GM18511 (cell line): ENCODE data around the gene HIPK2.

Experiments used
- ATAC-seq: cut with Tn5 transposase; IDR thresholded peaks from one replicate; pipeline ENCODE4 v1.9.1; 2021; ENCODE audit warnings: mild to moderate bottlenecking, moderate library complexity; ENCODE audit not compliant: unreplicated experiment

Gene HIPK2

DNA sequence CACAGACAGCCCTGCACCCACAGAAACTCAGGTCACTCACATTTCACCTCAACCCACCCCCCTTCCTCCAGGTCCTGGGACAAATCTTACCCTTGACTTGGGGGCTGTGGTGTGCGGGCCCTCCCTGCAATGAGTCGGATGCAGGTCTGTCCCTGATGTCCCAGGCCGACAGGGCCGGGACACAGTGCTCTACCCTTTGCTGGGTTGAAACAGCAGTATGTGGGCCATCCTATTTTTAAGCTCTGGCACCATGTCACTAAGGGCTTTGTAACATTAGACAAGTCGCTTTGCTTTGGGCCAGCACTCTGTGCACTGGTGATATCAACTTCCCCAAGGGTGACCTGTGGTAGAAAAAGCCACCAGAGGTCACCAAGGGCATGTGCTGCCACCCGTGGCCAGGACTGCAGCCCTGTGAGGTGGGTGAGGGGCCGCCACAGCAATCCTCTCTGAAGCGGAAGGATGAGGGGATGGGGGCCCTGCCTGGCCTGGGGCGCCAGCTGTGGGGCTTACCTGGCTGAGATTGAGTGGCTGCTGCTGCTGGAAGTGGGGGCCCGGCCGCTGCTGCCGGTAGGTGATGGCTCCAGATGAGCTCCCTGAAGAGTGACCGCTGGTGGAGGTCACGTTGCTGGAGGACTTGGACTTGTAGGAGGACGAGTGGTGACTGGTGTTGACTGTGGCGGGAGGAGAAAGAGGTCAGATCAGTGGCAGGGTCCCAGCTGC is 203.0 kb downstream of the HIPK2 start:
- ATAC-seq = no peak

DNA sequence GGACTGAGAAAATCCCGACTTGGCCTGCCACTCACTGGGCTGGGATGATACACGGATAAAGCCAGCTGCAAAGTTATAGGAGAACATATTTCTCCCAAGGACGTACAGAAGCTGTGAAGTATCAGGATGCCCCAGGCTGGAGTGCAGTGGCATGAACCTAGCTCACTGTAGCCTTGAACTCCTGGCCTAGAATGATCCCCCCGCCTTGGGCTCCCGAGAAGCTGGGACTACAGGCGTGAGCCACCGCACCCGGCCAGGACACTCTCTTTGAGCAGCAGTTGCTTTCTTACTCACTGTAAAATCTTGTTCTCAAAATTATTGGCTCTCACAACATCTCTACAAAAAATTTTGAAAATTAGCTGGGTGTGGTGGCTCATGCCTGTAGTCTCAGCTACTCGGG is 203.9 kb downstream of the HIPK2 start:
- ATAC-seq = no peak

DNA sequence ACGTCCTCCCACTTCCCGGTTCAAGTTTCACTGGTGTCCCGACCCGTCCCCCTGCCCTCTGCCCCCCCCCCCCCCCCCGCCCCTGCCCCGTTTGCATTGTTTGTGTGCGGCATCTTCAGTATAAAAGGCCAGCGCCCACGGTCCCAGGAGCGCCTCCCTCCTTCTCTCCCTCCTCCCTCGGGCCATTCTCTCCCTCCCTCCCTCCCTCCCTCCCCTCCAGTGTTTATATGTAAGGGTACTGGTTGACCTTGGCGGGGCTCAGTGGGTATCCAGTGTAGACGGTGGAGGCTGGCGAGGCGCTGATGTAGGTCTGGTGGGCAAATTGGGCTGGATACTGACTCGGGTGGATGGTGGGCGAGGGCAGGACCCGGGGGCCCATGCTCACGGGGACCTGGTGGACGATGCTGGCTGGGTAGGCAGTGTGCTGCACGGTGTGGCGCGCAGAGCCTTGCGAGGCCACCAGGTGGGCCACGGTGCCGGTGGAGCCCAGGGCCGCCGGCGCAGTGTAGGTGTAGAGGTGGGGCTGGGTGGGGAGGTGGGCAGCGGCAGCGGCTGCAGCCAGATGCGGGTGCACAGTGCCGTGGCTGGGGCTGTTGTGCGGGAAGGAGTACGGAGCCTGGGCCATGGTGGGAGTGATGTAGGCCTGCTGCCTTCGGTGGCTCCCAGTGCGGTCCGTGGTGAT is 205.0 kb downstream of the HIPK2 start:
- no peak for ATAC-seq

DNA sequence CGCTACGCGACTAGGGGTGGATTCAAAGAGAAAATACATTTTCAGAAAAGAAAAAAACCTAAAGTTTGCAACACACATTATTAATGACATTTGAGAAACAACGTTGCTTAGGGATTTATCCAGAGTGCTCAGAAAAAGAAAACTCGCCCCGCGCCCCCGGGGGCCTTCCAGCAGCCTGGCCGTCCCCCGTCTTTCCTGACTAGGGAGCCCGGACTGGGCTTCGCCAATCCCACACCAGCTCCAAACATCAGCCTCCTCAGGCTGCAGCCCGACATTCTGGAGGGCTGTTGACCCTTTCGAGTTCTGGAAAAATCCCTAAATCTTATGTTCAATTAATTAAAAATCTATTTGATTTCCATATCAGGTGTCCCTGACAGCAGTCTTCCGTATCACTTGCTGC is 205.7 kb downstream of the HIPK2 start:
- no peak for ATAC-seq

DNA sequence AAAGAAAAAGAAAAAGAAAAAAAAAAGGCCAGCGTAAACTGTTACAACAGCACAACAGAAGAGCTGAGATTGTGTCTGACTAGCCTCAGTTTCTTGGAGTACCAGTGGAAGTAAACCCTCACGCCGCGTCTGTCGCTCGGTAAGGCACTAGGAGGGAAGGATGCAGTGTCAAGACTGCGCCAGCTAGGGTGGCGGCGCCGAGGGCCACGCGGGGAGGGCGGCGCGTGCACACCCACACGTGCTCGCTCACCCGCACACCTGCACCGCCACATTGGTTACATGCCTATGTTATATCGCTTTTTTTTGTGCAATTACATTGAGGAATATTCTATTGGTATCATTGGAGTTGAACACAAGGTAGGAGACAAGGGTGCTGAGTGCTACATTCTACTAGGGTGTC is 206.1 kb downstream of the HIPK2 start:
- no peak for ATAC-seq

DNA sequence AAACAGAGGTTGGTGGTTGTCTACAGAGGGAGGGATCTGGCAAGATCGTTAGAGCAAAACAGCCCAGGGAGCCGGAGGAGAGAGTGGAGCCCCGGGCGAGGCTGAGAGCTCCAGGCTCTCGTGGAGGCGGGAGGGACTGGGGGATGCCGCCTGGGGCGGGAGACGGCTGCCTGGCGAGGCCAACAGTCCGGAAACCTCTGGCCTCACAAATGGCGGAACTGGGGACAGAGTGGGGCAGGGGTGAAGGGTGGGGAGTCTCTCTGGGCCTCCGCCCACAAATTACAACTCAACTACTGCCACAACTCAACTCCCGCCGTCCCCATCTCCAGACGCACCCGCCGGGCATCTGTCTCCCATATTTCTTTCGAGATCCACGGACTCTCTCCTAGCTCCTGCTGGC is 206.6 kb downstream of the HIPK2 start:
- no peak for ATAC-seq

DNA sequence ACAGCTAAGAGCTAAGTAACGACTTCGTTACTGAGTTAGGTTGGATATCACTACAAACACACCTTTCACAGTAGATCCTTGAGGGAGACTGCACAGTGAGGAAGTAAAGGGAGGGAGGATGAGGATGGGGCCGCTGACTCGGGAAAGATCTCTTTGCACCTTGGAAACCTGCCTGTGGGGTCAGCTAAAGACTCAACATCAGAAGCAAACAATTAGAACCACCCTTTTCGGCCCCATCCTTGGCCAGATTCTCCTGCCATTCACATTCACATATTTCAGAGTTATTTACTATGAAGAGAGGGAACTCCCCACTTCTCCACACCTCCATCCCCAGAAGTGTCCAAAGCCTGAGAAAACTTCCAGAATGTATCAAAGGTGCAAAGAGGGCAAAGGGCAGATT is 207.2 kb downstream of the HIPK2 start:
- no peak for ATAC-seq

DNA sequence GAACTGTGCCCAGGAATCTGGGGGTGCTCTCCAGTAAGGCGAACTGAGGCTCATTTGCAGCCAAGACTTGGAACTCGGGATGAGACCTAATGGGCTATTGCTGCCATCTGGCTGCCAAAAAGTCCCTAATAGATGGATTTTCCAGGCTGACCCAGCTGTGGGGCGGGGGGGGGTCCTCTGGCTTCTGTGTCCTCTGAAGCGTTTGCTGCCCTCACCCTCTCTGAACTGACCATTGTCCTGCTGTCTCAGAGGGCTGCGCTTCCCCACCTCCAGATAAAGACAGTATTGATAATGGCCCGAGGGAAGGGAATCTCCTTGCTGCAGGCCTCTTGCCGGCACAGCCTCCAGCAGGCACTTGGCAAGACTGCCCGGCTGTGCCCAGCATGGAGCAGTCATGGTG is 207.7 kb downstream of the HIPK2 start:
- no peak for ATAC-seq

DNA sequence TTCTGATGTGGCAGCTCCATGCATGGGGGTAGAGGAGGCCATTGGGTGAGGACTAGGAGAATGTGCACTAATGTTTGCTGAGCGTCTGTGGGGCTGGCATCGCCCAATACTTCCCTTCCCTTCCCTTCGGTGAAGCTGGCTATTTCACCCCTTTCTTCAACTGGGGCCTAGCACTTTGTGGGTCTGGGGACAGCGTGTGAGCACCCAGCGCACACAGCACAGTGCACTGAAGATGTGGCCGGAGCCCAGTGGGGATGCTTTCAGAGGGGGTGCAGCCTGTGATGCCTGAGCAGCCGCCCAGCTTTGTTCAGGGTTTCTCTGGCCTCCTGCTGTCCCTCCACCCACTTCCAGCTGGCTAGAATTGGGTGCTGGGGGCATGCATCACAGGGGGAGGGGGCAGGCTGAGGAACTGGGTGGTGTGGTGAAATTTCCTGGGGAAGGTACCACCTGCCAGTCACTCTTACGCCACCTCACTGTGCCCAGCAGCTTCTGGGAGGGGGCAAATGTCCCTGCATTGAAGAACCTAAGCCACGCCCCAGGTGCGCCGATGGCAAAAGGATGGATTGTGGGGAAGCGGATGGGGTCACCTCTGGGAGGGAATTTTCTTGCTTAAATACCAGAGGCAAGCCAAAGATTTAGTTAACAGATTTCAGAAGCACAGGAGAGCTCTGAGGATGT is 208.8 kb downstream of the HIPK2 start:
- ATAC-seq = no peak

DNA sequence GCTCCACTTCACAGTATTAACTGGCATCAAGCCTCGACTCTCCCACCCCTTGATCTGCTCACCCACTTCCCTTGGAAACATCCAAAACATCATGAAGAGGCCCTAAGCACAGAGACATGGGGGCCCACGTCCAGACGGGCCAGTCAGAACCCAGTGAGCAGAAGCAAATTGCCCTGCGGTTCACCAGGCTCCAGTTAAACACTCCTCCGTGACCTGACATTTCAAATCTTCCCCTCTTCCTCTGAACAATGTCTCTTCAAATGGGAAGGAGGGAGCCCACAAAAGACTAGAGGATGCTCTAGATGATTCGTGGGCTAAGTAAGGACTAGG is 209.5 kb downstream of the HIPK2 start:
- ATAC-seq = no peak

DNA sequence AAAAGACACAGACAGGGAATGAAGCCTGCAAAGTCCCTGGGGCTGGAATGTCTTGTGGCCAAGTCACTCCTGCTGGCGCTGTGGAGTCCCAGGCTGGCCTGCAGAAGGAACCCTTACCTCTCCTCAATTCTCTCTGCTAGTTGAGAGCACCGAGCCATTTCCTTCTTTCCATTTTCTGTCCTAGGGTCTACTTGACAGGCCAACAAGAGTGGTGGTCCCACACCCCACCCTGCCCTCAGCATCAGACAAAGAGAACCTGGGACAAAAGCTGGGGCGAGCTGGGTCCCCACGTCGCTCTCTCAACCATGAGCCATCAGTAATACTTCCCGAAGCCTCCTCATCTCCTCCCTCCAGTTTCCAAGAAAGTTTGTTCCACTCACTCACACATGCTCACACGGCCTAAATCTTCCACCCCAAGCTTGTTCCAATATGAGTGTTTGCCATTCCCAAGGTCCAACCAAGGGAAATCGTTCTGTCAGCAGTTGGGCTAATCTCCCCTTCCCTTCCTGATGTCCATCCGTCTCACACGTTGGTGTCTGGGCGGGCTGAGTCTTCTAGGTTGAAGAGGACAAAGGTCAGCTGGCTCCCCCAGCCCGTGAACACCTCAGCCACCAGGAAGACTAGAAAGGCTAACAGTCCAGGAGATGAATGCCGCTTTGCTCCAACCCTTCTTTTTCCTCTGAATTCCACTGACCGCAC is 210.0 kb downstream of the HIPK2 start:
- no peak for ATAC-seq

DNA sequence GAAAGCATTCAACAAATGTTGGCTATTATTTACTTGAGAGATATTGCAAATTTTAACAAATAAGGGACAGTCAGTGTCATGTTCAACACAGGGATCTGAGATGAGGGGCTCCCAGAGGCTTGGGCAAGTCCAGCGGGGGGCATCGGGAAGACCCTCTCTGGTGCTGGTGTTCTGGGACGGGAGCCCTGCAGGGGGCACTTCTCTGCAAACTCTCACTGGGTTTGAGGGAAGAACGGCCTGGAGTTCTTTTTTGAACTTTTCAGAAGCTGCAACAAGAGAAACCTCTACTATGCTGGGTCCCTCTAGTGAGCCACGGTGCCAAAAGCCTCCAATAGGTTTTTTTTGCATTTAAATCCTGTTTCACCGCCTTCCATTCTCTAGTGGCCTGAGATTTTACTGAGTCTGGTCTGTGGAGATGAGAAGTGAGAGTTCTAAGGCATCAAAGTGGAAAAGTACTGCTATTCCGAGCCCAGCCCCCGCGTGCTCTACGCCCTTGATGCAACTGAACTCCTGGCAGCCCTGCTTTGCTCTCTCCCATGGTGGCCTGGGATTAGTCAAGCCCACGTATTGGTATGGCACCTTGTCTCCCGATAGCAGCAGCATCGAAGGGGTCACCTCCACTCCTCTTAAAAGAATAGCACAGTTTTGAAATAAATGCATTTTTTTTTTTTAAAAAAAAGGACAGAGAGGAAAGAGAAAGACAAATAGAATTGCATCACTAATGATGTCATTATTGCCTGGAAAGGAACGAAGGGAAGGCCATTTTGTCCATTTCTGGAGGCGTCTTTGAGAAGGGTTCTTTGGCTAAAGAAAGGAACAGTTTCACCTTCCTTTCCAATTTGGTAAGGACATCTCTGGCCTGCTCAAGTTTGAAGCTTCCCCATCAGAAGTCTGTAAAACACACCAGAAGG is 210.8 kb downstream of the HIPK2 start:
- ATAC-seq = no peak

DNA sequence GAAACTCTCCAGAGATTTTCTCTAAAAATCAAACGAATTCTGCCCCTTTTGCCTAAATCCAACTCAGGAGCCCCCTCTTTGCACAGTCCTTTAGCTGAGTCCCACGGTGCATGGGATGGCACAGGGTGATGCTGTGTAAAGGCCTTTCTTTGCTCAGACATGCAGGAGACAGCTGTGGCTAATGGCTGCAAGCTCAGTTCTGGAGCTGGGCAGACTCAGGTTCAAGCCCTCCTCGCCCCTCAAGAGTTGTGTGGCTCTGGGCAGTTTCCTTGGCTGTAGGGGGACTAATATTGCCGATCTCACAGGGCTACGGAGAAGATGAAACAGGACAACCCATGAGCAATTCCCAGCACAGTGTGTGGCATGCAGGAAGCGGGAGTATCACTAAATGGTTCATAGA is 211.7 kb downstream of the HIPK2 start:
- no peak for ATAC-seq

DNA sequence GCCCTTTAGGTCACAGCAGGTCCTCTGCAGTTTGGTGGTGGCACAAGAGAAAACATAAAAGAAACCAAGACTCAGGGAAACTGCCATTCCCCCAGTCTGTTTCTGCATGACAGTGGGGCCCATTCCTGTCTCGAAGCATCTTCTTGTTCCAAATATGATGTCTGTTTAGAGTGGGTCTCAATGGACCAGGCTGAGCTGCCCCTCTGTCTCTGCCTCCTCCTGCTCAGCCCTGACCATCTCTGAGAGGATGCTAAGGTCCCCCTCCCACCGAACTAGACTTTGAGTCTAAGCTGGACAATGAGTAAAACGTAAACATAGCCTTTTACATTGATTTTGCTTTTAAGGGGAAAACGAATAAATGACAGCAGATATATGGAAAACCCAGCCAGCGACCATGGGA is 213.9 kb downstream of the HIPK2 start:
- ATAC-seq = no peak

DNA sequence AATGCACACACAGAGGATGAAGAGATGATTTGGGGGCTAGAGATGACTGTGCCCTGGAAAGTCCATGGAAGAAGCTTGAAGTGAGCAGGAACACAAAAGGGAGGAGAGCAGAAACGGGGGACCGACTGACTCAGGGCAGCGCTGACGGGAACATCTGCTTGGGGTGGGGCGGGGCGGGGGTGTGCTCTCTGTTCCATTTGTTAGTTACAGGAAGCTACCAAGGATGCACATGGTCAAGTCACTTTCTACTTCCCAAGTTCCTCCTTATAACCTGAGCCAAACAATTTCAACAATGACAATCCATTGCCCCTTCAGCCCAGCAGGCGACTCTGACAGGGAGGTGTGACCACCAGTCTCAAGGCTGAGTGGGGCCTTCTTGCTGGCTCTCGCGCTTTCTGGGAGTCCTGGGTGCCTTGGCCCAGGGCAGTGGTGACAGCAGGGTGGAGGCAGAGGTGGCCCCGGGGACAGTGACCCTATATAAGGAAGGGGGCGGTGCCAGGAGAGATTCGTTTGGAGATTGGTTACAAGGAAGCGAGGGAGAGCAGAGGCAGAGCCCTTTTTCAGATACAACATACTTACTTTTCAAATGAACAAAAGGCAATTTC is 214.7 kb downstream of the HIPK2 start:
- no peak for ATAC-seq

DNA sequence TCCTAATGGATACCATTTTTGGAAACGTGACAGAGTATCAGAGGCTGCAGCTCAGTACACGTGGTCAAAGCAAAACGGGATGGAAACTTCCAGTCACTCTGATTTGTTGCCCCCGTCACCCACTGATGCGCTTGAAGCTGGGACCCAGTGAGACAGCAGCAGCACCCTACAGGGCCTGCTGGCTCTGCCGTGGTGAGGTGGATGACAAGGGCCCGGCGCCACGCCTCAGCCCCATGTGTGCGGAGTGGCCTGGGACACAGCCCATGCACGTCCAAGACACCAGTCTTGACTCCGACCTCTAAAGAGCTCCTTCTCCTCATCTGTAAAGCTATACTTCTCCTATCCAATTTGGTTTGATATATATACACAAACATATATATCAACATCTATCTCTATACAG is 215.3 kb downstream of the HIPK2 start:
- ATAC-seq = no peak

DNA sequence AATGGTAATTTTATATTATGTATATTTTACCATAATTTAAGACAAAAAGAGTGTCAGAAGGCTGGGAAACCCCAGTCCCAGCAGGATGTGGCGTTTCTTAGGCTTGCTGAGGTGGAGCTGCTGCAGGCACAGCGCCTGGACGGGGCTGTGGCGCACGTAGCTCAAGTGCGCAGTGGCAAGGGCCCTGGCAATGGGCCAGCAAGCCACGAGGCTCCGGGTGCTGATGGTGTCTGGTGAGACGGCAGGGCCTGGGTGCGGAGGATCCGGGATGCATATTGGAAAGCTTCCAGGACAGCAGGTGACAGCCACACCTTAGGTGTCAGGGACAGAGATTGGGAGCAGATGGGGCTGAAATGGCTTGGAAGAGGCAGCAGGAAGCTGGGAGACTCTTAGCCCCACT is 217.1 kb downstream of the HIPK2 start:
- no peak for ATAC-seq

DNA sequence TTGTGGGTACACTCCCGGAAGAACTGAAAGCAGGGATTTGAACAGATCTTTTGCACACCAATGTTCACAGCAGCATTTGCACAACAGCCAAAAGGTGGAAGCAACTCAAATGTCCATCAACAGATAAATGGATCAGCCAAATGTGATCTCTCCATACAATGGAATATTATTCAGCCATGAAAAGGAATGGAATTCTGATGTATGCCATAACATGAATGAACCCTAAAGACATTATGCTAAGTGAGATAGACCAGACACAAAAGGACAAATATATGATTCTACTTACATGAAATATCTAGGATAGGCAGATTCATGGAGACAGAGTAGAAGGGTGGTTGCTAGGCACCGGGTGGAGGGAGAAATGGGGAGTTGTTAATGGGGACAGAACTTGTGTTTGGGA is 217.6 kb downstream of the HIPK2 start:
- no peak for ATAC-seq

DNA sequence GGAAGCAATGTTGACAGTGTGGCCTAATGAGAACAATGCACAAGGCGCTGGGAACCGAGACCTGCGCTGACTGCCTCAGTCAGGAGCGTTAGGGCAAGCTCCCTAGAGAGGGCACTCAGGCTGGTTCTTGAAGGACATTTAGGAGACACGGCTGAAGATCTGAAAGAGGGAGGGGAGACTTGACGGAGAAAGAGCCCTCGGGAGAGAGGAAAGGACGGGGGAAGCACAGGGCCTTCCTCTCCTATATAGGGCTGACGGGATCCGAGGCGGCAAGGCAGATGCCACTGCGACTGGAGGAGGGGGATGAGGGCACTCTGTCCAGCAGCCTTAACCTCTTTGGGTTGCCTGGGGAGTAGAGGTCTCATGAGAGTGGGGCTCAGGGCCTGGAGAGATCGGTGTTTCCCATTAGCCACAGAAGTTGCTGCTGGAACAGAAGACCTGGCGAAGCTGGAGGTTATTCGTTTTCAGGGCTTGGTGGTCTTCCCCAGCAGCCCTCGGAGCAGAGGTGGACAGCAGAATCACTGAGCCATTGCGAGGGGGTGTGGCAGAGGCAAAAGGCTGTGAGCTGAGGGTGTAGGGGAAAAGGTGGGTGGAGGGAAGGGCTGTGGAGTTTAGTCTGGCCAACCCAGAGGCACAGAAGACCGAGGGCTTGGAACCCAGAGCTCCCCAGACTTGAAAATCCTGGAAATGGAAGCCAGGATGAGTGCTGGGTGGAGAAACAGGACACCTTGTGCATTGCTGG is 218.3 kb downstream of the HIPK2 start:
- no peak for ATAC-seq
